Peyer's patch (tissue), 4 donors: ENCODE results near the gene PIAS4.

Experiments used
- POLR2A ChIP-seq, 2 donors: fragments of 450-650 bp; IDR thresholded peaks; one replicate each; pipeline ENCODE4 v1.5.1; 2017; ENCODE audit warnings: antibody characterized with exemption in 2 of 2, mild to moderate bottlenecking in 2 of 2, moderate library complexity in 2 of 2
- TF ChIP-seq, protein P1 (sequence below), 6 experiments: fragments of 450-650 bp in 4 of 6; fragments of 200-600 bp in 2 of 6; sonication (generic) in 1 of 6; IDR thresholded peaks; one replicate each; pipeline ENCODE4 v1.5.1; 2017 to 2019; ENCODE audit warnings: antibody characterized with exemption in 6 of 6, mild to moderate bottlenecking in 3 of 6, moderate library complexity in 1 of 6

DNA sequence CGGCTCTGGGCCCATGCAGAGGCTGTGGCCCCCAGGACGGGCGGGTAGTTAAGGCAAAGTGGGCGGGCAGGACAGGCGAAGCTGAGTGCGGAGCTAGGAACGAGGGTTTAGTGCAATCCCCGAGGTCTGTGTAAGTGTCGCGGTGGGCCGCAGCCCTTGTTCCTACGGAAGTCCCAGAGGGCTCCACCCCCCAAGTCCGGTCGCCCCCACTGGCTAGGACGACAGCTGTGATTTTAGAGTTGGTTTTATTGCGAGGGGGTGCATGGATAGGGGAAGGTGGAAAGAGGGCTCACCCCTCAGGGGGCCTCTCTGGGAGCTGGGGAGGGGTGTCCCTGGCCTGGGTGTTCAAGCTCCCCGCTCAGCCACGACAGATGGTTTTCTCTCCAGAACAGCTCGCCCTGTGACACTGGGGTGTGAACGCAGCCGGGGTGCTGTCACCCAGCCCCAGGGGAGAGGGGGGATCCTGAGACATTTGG, 37.5 kb downstream of the PIAS4 start:
- TF ChIP-seq, protein P1, sequence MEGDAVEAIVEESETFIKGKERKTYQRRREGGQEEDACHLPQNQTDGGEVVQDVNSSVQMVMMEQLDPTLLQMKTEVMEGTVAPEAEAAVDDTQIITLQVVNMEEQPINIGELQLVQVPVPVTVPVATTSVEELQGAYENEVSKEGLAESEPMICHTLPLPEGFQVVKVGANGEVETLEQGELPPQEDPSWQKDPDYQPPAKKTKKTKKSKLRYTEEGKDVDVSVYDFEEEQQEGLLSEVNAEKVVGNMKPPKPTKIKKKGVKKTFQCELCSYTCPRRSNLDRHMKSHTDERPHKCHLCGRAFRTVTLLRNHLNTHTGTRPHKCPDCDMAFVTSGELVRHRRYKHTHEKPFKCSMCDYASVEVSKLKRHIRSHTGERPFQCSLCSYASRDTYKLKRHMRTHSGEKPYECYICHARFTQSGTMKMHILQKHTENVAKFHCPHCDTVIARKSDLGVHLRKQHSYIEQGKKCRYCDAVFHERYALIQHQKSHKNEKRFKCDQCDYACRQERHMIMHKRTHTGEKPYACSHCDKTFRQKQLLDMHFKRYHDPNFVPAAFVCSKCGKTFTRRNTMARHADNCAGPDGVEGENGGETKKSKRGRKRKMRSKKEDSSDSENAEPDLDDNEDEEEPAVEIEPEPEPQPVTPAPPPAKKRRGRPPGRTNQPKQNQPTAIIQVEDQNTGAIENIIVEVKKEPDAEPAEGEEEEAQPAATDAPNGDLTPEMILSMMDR (IDR thresholded peaks at IDR 0.05) = no peak
- no peak for TF ChIP-seq POLR2A (IDR thresholded peaks at IDR 0.05)
